SH-SY5Y (cell line): ENCODE data around the gene HEATR1.

Experiments used
- GATA2 ChIP-seq: IDR thresholded peaks from 2 replicates; pipeline ENCODE4 v1.6.1; 2011; ENCODE audit warnings: mild to moderate bottlenecking, low read depth, low read length
- GATA3 ChIP-seq: IDR thresholded peaks from 2 replicates; pipeline ENCODE4 v1.6.1; 2011; ENCODE audit warnings: low read depth, mild to moderate bottlenecking, low read length, moderate library complexity

GRCh38 chr1:236603991-236604904, at the start of gene HEATR1:
- peak; percentile 28; the same call in 1 of the 2 replicates for TF ChIP-seq GATA2
- no peak for TF ChIP-seq GATA3
